Nephron progenitor cell (in vitro differentiated cells): Measurements from ENCODE around the gene RAB28.

Experiments
- DNase-seq: peaks from one replicate; pipeline ENCODE4 v3.0.0; 2021
- H3K27ac Mint-ChIP-seq: 2 replicates; pipeline ENCODE4 v1.8.0; 2021; ENCODE audit warnings: mild to moderate bottlenecking, moderate library complexity, mixed read lengths
- H3K27me3 Mint-ChIP-seq: 2 replicates; pipeline ENCODE4 v1.8.0; 2021; ENCODE audit warnings: mild to moderate bottlenecking, low read depth, mixed read lengths; ENCODE audit not compliant: poor library complexity
- H3K36me3 Mint-ChIP-seq: 2 replicates; pipeline ENCODE4 v1.8.0; 2021; ENCODE audit warnings: low read depth, mixed read lengths
- H3K4me1 Mint-ChIP-seq: 2 replicates; pipeline ENCODE4 v1.8.0; 2021; ENCODE audit warnings: mixed read lengths
- H3K4me3 Mint-ChIP-seq: 2 replicates; pipeline ENCODE4 v1.8.0; 2021; ENCODE audit warnings: mild to moderate bottlenecking, moderate library complexity, mixed read lengths
- H3K9me3 Mint-ChIP-seq: 2 replicates; pipeline ENCODE4 v1.8.0; 2021; ENCODE audit warnings: mild to moderate bottlenecking, moderate library complexity, mixed read lengths
- CTCF ChIP-seq: fragments of 200-600 bp; sonication (generic); IDR thresholded peaks from 2 replicates; pipeline ENCODE4 v1.5.0; 2021; ENCODE audit warnings: antibody characterized with exemption

Gene RAB28

GRCh38 chr4:13364172-13364571 is 120.0 kb downstream of the RAB28 start:
- no peak for DNase-seq

GRCh38 chr4:13359809-13360208 is 124.3 kb downstream of the RAB28 start:
- no peak for TF ChIP-seq CTCF
- Mint-ChIP-seq H3K4me3 (no peak overlapping the region), H3K9me3 (no peaks in the 10 kb centered on the region), H3K36me3 (peaks cover 44% of the 10 kb centered on the region), H3K27me3 (peaks cover 1% of the 10 kb centered on the region), H3K4me1 (peaks cover 13% of the 10 kb centered on the region), H3K27ac (no peak overlapping the region)
- DNase-seq = no peak

More at GRCh38 chr4:13364172-13364571, 120.0 kb downstream of the RAB28 start:
- Mint-ChIP-seq H3K9me3 (no peaks in the 10 kb centered on the region), H3K36me3 (peaks cover 54% of the 10 kb centered on the region), H3K4me3 (no peak overlapping the region), H3K27ac (peak overlapping the region; percentile 60), H3K27me3 (peaks cover 2% of the 10 kb centered on the region), H3K4me1 (peaks cover 42% of the 10 kb centered on the region)
- TF ChIP-seq CTCF = no peak

GRCh38 chr4:13355111-13355880 is 128.8 kb downstream of the RAB28 start:
- TF ChIP-seq CTCF = no peak
- H3K4me1 Mint-ChIP-seq = no peaks in the 10 kb centered on the region
- H3K27ac Mint-ChIP-seq = peak overlapping the region; percentile 45
- no peaks in the 10 kb centered on the region for H3K9me3 Mint-ChIP-seq
- H3K36me3 Mint-ChIP-seq = peaks cover 53% of the 10 kb centered on the region
- no peak for DNase-seq
- H3K27me3 Mint-ChIP-seq = no peaks in the 10 kb centered on the region
- no peak overlapping the region for H3K4me3 Mint-ChIP-seq

GRCh38 chr4:13349096-13349495 is 135.0 kb downstream of the RAB28 start:
- H3K4me3 Mint-ChIP-seq = no peak overlapping the region
- TF ChIP-seq CTCF = no peak
- no peak for DNase-seq

GRCh38 chr4:13348216-13348615 is 135.9 kb downstream of the RAB28 start:
- Mint-ChIP-seq H3K4me3 (no peak overlapping the region), H3K27me3 (no peaks in the 10 kb centered on the region), H3K27ac (no peak overlapping the region), H3K4me1 (no peaks in the 10 kb centered on the region), H3K36me3 (peaks cover 62% of the 10 kb centered on the region), H3K9me3 (no peaks in the 10 kb centered on the region)
- no peak for TF ChIP-seq CTCF
- DNase-seq = no peak

More at GRCh38 chr4:13349096-13349495, 135.0 kb downstream of the RAB28 start:
- H3K9me3 Mint-ChIP-seq = no peaks in the 10 kb centered on the region
- no peaks in the 10 kb centered on the region for H3K4me1 Mint-ChIP-seq
- H3K27me3 Mint-ChIP-seq = no peaks in the 10 kb centered on the region
- H3K36me3 Mint-ChIP-seq = peaks cover 59% of the 10 kb centered on the region
- no peak overlapping the region for H3K27ac Mint-ChIP-seq

- no peak overlapping the region for H3K4me3 Mint-ChIP-seq
- no peak for DNase-seq
- no peak for TF ChIP-seq CTCF
- H3K4me1 Mint-ChIP-seq = no peaks in the 10 kb centered on the region
- peaks cover under 1% of the 10 kb centered on the region for H3K27me3 Mint-ChIP-seq
- H3K36me3 Mint-ChIP-seq = peaks cover 56% of the 10 kb centered on the region
- no peaks in the 10 kb centered on the region for H3K9me3 Mint-ChIP-seq
- peak overlapping the region; percentile 12 for H3K27ac Mint-ChIP-seq
These were observed 136.5 kb downstream of the RAB28 start for GRCh38 chr4:13347517-13348125.
